Hepatocyte (in vitro differentiated cells): ENCODE measurements around the gene PRKAR1A. TPM values are rescaled to one million over a fixed set of nuclear protein-coding genes. Genes with fewer than 3 reads are reported as not detected.
A peak's percentile ranks its signal among the peaks of the same experiment; 100 is the strongest.

Source experiments
- DNase-seq: peaks from one replicate; pipeline ENCODE4 v3.0.0-alpha.2; 2016; ENCODE audit warnings: low spot score
- H2AFZ ChIP-seq: fragments of 200-600 bp; sonication (generic); 2 replicates; pipeline ENCODE4 v1.6.0; 2016; ENCODE audit warnings: antibody characterized with exemption, mild to moderate bottlenecking
- H3K27ac ChIP-seq: fragments of 200-600 bp; sonication (generic); 2 replicates; pipeline ENCODE4 v1.5.1; 2016; ENCODE audit warnings: mild to moderate bottlenecking
- H3K27me3 ChIP-seq: fragments of 200-600 bp; sonication (generic); 2 replicates; pipeline ENCODE4 v1.6.1; 2016
- H3K36me3 ChIP-seq: fragments of 200-600 bp; sonication (generic); replicated peaks from 2 replicates; pipeline ENCODE4 v1.5.1; 2016; ENCODE audit warnings: low read depth; ENCODE audit not compliant: insufficient read depth
- H3K4me1 ChIP-seq: fragments of 200-600 bp; sonication (generic); 2 replicates; pipeline ENCODE4 v1.5.1; 2016; ENCODE audit warnings: mild to moderate bottlenecking, moderate library complexity; ENCODE audit not compliant: insufficient read depth
- H3K4me2 ChIP-seq: fragments of 200-600 bp; sonication (generic); 2 replicates; pipeline ENCODE4 v1.6.0; 2016
- H3K4me3 ChIP-seq: fragments of 200-600 bp; sonication (generic); 2 replicates; pipeline ENCODE4 v1.5.1; 2016; ENCODE audit warnings: mild to moderate bottlenecking
- H3K79me2 ChIP-seq: fragments of 200-600 bp; sonication (generic); 2 replicates; pipeline ENCODE4 v1.6.0; 2017; ENCODE audit warnings: mild to moderate bottlenecking
- H3K9me2 ChIP-seq: fragments of 200-600 bp; sonication (generic); replicated peaks from 2 replicates; pipeline ENCODE4 v1.6.0; 2017; ENCODE audit warnings: mild to moderate bottlenecking; ENCODE audit not compliant: insufficient read depth
- H3K9me3 ChIP-seq: fragments of 200-600 bp; sonication (generic); 2 replicates; pipeline ENCODE4 v1.5.1; 2016; ENCODE audit warnings: low read depth, mild to moderate bottlenecking
- H4K20me1 ChIP-seq: fragments of 200-600 bp; sonication (generic); 2 replicates; pipeline ENCODE4 v1.6.0; 2016; ENCODE audit warnings: mild to moderate bottlenecking; ENCODE audit not compliant: insufficient read depth, poor library complexity, severe bottlenecking
- CTCF ChIP-seq: fragments of 200-600 bp; sonication (generic); IDR thresholded peaks from 2 replicates; pipeline ENCODE4 v1.5.1; 2016; ENCODE audit warnings: antibody characterized with exemption, mild to moderate bottlenecking; ENCODE audit not compliant: poor library complexity
- EZH2 ChIP-seq: fragments of 200-600 bp; sonication (generic); IDR thresholded peaks from 2 replicates; pipeline ENCODE4 v1.6.1; 2016; ENCODE audit warnings: antibody characterized with exemption, mild to moderate bottlenecking, borderline replicate concordance
- EZH2phosphoT487 ChIP-seq: fragments of 200-600 bp; sonication (generic); IDR thresholded peaks from one replicate; pipeline ENCODE4 v1.6.1; 2018; ENCODE audit warnings: antibody characterized with exemption, mild to moderate bottlenecking, low read depth, moderate library complexity; ENCODE audit not compliant: unreplicated experiment, severe bottlenecking
- WGBS: methylation state at CpG from one replicate; pipeline ENCODE4 v1.1.6; 2016; ENCODE audit warnings: low lambda C conversion rate; ENCODE audit errors: missing lambda C conversion rate; 5-methylcytosine and 5-hydroxymethylcytosine counted together
- polyA plus RNA-seq: library from polyadenylated mRNA; unstranded; fragments of >200 nt; fragmentation: Nextera tagmentation; extraction: Ambion mirVana; gene quantifications from 2 replicates; pipeline ENCODE4 v1.2.1, GENCODE V29; 2016
- total RNA-seq: library from RNA; depleted of rRNA; stranded (reverse); fragments of >200 nt; gene quantifications from 2 replicates; pipeline ENCODE4 v1.2.3, GENCODE V29; 2014

The PRKAR1A gene
- total and polyA plus RNA-seq, 2 experiments from 2014 or later = 182 to 253 TPM

- H2AFZ ChIP-seq = no peak overlapping the region
- H3K79me2 ChIP-seq = no peaks in the 10 kb centered on the region
- no peaks in the 10 kb centered on the region for H3K27me3 ChIP-seq
- no peaks in the 10 kb centered on the region for H3K9me3 ChIP-seq
- WGBS = 92% methylated on average over 3 of the region's 3 CpGs
- no peaks in the 10 kb centered on the region for H3K36me3 ChIP-seq
- no peaks in the 10 kb centered on the region for H4K20me1 ChIP-seq
- H3K4me2 ChIP-seq = no peak overlapping the region
- TF ChIP-seq CTCF = no peak
- no peak for TF ChIP-seq EZH2phosphoT487
- no peak for TF ChIP-seq EZH2
- H3K27ac ChIP-seq = no peak overlapping the region
- no peak overlapping the region for H3K4me3 ChIP-seq
- no peak for DNase-seq
- H3K4me1 ChIP-seq = peaks cover 24% of the 10 kb centered on the region
- no peaks in the 10 kb centered on the region for H3K9me2 ChIP-seq
Measured at GRCh38 chr17:68589086-68589485, 76.9 kb downstream of the PRKAR1A start.

GRCh38 chr17:68591583-68591982, 79.4 kb downstream of the PRKAR1A start:
- Histone ChIP-seq H3K4me1 (peaks cover 21% of the 10 kb centered on the region), H3K79me2 (peaks cover 2% of the 10 kb centered on the region), H3K9me3 (no peaks in the 10 kb centered on the region), H3K36me3 (no peaks in the 10 kb centered on the region), H4K20me1 (no peaks in the 10 kb centered on the region), H3K4me2 (no peak overlapping the region), H2AFZ (no peak overlapping the region), H3K27ac (no peak overlapping the region), H3K4me3 (no peak overlapping the region), H3K27me3 (no peaks in the 10 kb centered on the region), H3K9me2 (no peaks in the 10 kb centered on the region)
- TF ChIP-seq EZH2 (no peak), CTCF (no peak), EZH2phosphoT487 (no peak)
- no peak for DNase-seq
- WGBS = 95% methylated on average over 12 of the region's 12 CpGs

- no peak overlapping the region for H3K4me3 ChIP-seq
- H4K20me1 ChIP-seq = no peaks in the 10 kb centered on the region
- WGBS = 65% methylated on average over 2 of the region's 2 CpGs
- TF ChIP-seq EZH2 (no peak), EZH2phosphoT487 (no peak), CTCF (no peak)
- H2AFZ ChIP-seq = no peak overlapping the region
- no peaks in the 10 kb centered on the region for H3K27me3 ChIP-seq
- peak overlapping the region; percentile 6 for H3K4me2 ChIP-seq
- H3K9me3 ChIP-seq = no peaks in the 10 kb centered on the region
- DNase-seq = no peak
- no peak overlapping the region for H3K27ac ChIP-seq
- no peaks in the 10 kb centered on the region for H3K36me3 ChIP-seq
- H3K79me2 ChIP-seq = peaks cover 3% of the 10 kb centered on the region
- peaks cover 21% of the 10 kb centered on the region for H3K4me1 ChIP-seq
- no peaks in the 10 kb centered on the region for H3K9me2 ChIP-seq
Measured at GRCh38 chr17:68592009-68592408, 79.8 kb downstream of the PRKAR1A start.
